K562 (cell line): ENCODE data around the gene ADSS1. TPM values are rescaled to one million over a fixed set of nuclear protein-coding genes. Genes with fewer than 3 reads are reported as not detected.

Experiments
- FOXP1 ChIP-seq: sonication (generic); formaldehyde crosslinking; IDR thresholded peaks from 2 replicates; pipeline ENCODE4 v1.8.0; 2022; ENCODE audit warnings: mild to moderate bottlenecking, missing genetic modification reagents
- MGA ChIP-seq: fragments of 450-650 bp; IDR thresholded peaks from 2 replicates; pipeline ENCODE4 v1.6.1; 2016; ENCODE audit warnings: mild to moderate bottlenecking, moderate library complexity
- MYBL2 ChIP-seq, 2 experiments: fragments of 450-650 bp in 1 of 2; sonication (generic) in 1 of 2; formaldehyde crosslinking in 1 of 2; IDR thresholded peaks; 2 replicates each; pipeline versions ENCODE4 v1.6.1 to v1.8.1; 2017 to 2022; ENCODE audit warnings: borderline replicate concordance in 1 of 2, inconsistent platforms in 1 of 2, low read depth in 1 of 2, mild to moderate bottlenecking in 1 of 2, missing genetic modification reagents in 1 of 2, moderate library complexity in 1 of 2
- POLR3A ChIP-seq: IDR thresholded peaks from 2 replicates; pipeline ENCODE4 v1.6.1; 2011; ENCODE audit warnings: borderline replicate concordance, mild to moderate bottlenecking, moderate library complexity; ENCODE audit not compliant: insufficient read length, insufficient read depth; ENCODE audit errors: extremely low read depth
- RBM14 ChIP-seq: fragments of 200-400 bp; formaldehyde crosslinking; IDR thresholded peaks from 2 replicates; pipeline ENCODE4 v1.6.1; 2018; ENCODE audit warnings: low read depth, mild to moderate bottlenecking, low read length, moderate library complexity, borderline replicate concordance; ENCODE audit not compliant: insufficient read depth
- RNF219 ChIP-seq: fragments of 250-450 bp; sonication (Bioruptor Pico); IDR thresholded peaks from 2 replicates; pipeline ENCODE4 v1.5.0; 2022; ENCODE audit warnings: mild to moderate bottlenecking
- ZNF239 ChIP-seq: fragments of 250-450 bp; sonication (Bioruptor Pico); IDR thresholded peaks from 2 replicates; pipeline ENCODE4 v1.4.0; 2020; ENCODE audit warnings: mild to moderate bottlenecking
- ZNF586 ChIP-seq: fragments of 450-650 bp; formaldehyde crosslinking; conservative IDR thresholded peaks from 2 replicates; pipeline ENCODE4 v1.4.0; 2020; ENCODE audit warnings: mild to moderate bottlenecking, moderate library complexity
- ZNF696 ChIP-seq: fragments of 250-450 bp; sonication (Bioruptor Pico); conservative IDR thresholded peaks from 2 replicates; pipeline ENCODE4 v1.4.0; 2020; ENCODE audit warnings: mild to moderate bottlenecking, moderate library complexity
- polyA plus RNA-seq, 8 experiments: library from polyadenylated mRNA; depleted of rRNA in 4 of 8; stranded (reverse) in 5 of 8; unstranded in 3 of 8; fragments of >200 nt; fragmentation: Nextera tagmentation in 2 of 8; fragmentation: Illumina TruSeq in 1 of 8; extraction: Ambion mirVana in 2 of 8; extraction: Trizol in 1 of 8; gene quantifications; 2 replicates each; pipeline versions ENCODE4 v1.2.1 to v1.2.3, GENCODE V29; 2011 to 2014; ENCODE audit warnings: inconsistent platforms in 1 of 8, missing spikeins in 1 of 8
- total RNA-seq, 7 experiments: library from RNA; depleted of rRNA in 6 of 7; stranded (reverse); fragments of >200 nt in 6 of 7; fragmentation: Illumina TruSeq in 2 of 7; extraction: Trizol in 2 of 7; gene quantifications; 2 replicates each; pipeline versions ENCODE4 v1.2.1 to v1.2.3, GENCODE V29; 2011 to 2021; ENCODE audit warnings: low replicate concordance in 1 of 7

The ADSS1 gene
- total and polyA plus RNA-seq, 9 of the 15 experiments (the other 6 are each of a cell fraction or from before 2014, with no cell fraction given): 0.53 to 5.9 (median 3.9) TPM

DNA sequence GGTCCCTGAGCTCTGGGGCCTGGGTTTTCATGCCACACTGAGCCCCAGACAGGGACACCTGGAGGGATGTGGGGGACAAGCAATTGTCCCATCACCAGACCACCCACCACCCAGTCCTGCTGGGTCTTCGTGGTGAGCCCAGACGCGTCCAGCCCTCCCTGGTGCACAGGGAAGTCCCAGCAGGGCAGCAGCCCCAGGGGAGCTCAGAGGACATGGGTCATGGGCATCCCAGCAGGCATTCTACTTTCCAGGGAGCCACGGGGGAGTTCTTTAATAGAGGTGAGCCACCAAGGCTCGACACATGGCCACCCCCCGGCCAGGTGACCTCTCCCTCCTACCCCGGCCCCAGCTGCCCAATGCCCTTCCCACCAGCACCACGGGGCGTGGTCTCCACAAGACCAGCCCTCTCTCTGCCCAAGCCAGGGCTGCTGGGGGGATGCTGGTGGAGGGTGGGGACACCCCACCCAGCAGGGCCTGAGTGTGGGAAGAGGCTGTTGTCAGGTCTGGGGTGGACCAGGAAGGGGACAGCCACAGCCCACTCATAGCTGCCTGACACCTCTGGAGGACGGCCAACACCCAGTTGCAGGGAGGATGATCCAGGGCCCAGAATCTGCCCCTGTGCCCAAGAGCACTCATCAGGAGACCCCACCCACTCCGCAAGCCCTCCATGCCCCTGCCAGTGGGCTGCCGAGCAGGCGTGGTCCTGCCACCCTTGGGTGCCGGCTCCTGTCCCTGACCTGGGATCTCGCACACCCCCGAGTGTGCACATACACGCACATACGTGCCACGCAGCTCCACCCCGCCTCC is 57.4 kb downstream of the ADSS1 start (continued):
- TF ChIP-seq MGA (no peak), ZNF239 (CRISPR knock-in tag) (no peak), POLR3A (no peak), ZNF586 (no peak), FOXP1 (CRISPR knock-in tag) (no peak), RNF219 (CRISPR knock-in tag) (no peak), ZNF696 (no peak), RBM14 (no peak), MYBL2 (IDR thresholded peaks at IDR 0.05; ENCODE audit: low read depth) (no peak), MYBL2 (CRISPR knock-in tag; IDR thresholded peaks at IDR 0.05; ENCODE audit: borderline replicate concordance) (no peak)
